SJCRH30 (cell line): ENCODE measurements around the gene DGCR8. TPM values are rescaled to one million over a fixed set of nuclear protein-coding genes. Genes with fewer than 3 reads are reported as not detected.
A peak's percentile ranks its signal among the peaks of the same experiment; 100 is the strongest.
"Not testable (repeated sequence)": the region's sequence is repeated elsewhere in the genome, so short reads cannot be mapped to it uniquely, and the experiment has no call there.

Experiments used
- DNase-seq, 2 experiments: peaks; one replicate each; pipeline ENCODE4 v3.0.0-alpha.2; 2015 to 2020
- H3K27ac ChIP-seq: fragments of 250-450 bp; sonication (Bioruptor Pico); 2 replicates; pipeline ENCODE4 v1.5.1; 2020; ENCODE audit warnings: mild to moderate bottlenecking, moderate library complexity
- H3K27me3 ChIP-seq: fragments of 250-450 bp; sonication (Bioruptor Pico); 2 replicates; pipeline ENCODE4 v1.5.1; 2020; ENCODE audit warnings: mild to moderate bottlenecking, moderate library complexity
- H3K36me3 ChIP-seq: fragments of 250-450 bp; sonication (Bioruptor Pico); 2 replicates; pipeline ENCODE4 v1.5.1; 2020; ENCODE audit warnings: mild to moderate bottlenecking, moderate library complexity
- H3K4me1 ChIP-seq: fragments of 250-450 bp; sonication (Bioruptor Pico); 2 replicates; pipeline ENCODE4 v1.5.1; 2020; ENCODE audit warnings: mild to moderate bottlenecking, moderate library complexity
- H3K4me3 ChIP-seq: fragments of 250-450 bp; sonication (Bioruptor Pico); 2 replicates; pipeline ENCODE4 v1.5.1; 2020; ENCODE audit warnings: mild to moderate bottlenecking, moderate library complexity
- H3K9me3 ChIP-seq: fragments of 250-450 bp; sonication (Bioruptor Pico); replicated peaks from 2 replicates; pipeline ENCODE4 v1.5.1; 2020; ENCODE audit warnings: mild to moderate bottlenecking, moderate library complexity
- total RNA-seq: library from RNA; depleted of rRNA; stranded (reverse); fragments of >200 nt; shearing (Covaris generic); gene quantifications from 2 replicates; pipeline ENCODE4 v1.2.3, GENCODE V29; 2014; rRNA removed

The DGCR8 gene
- total RNA-seq, 1 experiment from 2014 or later: 39.3 TPM

DNA sequence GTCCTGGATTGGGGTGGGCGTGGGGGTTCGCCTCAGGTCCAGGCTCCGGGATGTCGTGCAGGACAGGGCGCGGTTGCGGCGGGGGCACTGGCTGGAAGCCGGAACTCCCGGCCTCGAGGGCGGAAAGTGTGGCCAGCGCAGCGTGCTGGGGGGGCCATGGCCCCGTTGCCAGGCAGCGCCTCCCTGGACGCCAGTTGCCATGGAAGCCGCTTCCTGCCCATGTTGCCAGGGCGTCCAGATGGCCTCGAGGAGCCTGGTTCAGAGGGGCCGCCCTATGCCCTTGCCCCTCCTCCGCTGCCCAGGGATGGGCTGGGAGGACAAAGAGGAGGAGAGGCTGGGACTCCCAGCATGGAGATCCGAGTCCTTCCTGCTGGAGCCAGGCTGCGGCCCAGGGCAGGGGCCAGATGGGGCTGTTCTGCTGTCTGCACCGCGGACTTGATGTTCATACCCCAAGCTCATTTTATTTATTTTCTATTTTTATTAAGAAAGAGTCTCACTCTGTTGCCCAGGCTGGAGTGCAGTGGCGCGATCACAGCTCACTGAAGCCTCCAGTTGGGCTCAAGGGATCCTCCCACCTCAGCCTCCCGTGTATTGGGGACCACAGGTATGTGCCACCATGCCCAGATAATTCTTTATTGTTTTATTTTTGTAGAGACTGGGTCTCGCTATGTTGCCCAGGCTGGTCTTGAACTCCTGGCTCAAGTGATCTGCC lies 75.4 kb downstream of the DGCR8 start:
- Histone ChIP-seq H3K4me3 (no peak overlapping the region), H3K36me3 (no peaks in the 10 kb centered on the region), H3K27me3 (peaks cover 19% of the 10 kb centered on the region), H3K27ac (no peak overlapping the region), H3K9me3 (no peaks in the 10 kb centered on the region), H3K4me1 (peaks cover 4% of the 10 kb centered on the region)
- peak; percentile 47 to 48 for DNase-seq

DNA sequence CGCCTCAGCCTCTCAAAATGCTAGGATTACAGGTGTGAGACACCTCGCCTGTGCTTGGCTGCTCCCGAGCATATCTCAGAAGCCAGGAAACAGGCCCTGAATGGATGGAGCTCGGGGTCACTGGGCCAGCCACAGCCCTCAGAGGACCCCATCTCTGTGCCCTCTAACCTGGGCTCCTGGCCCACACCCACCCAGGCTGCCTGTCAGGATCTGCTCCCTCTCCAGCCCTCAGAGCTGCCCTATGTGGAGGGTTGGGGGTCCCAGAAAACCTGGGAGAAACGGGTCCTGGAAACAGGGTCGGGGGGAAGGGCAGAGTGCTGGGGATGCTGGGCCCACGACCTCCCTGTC lies 76.0 kb downstream of the DGCR8 start:
- no peak overlapping the region for H3K4me3 ChIP-seq
- H3K27ac ChIP-seq: no peak overlapping the region
- H3K9me3 ChIP-seq: no peaks in the 10 kb centered on the region
- peaks cover 4% of the 10 kb centered on the region for H3K4me1 ChIP-seq
- H3K27me3 ChIP-seq: peaks cover 19% of the 10 kb centered on the region
- no peaks in the 10 kb centered on the region for H3K36me3 ChIP-seq
- DNase-seq: no peak

DNA sequence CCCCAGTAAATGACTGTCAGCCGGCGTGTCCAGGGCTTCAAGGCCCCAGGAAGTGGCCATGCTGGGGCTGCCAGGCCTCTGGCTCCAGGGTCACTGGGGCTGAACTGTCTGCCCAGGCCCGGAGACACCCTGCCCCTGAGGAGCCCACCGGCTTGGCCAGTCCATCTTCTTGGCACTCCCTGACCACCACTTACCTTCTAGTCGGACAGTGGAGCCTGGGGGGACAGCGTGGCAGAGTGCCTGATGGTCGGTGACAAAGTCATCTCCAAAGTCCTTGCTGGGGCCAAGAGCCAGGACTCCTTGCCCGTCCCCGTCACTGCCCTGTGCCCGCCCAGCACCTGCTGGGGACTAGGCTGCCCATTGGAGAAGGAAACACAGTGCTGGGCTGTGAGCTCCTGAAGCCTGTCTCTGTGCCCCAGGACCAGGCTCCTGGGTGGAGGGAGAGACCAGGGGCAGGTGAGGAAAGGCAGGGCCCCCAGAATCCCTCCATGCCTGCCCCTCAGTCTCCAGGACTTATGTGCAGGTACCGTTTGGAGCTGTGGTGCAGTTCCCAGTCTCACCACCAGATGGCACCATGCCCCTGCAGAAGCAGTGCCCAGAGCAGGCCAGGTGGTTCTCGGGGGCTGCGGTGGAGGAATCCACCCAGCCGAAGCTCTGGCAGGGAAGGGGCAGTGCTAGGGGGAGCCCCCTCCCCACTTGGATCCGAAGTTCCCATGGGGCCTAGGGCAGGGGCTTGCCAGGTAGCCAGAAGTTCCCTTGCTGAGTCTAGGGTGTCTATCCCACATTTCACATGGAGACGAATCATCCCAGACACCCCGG lies 76.8 kb downstream of the DGCR8 start:
- H3K4me1 ChIP-seq: peaks cover 4% of the 10 kb centered on the region
- no peaks in the 10 kb centered on the region for H3K36me3 ChIP-seq
- no peak overlapping the region for H3K27ac ChIP-seq
- DNase-seq: peak; percentile 70 to 83
- peaks cover 19% of the 10 kb centered on the region for H3K27me3 ChIP-seq
- H3K4me3 ChIP-seq: no peak overlapping the region
- H3K9me3 ChIP-seq: no peaks in the 10 kb centered on the region

DNA sequence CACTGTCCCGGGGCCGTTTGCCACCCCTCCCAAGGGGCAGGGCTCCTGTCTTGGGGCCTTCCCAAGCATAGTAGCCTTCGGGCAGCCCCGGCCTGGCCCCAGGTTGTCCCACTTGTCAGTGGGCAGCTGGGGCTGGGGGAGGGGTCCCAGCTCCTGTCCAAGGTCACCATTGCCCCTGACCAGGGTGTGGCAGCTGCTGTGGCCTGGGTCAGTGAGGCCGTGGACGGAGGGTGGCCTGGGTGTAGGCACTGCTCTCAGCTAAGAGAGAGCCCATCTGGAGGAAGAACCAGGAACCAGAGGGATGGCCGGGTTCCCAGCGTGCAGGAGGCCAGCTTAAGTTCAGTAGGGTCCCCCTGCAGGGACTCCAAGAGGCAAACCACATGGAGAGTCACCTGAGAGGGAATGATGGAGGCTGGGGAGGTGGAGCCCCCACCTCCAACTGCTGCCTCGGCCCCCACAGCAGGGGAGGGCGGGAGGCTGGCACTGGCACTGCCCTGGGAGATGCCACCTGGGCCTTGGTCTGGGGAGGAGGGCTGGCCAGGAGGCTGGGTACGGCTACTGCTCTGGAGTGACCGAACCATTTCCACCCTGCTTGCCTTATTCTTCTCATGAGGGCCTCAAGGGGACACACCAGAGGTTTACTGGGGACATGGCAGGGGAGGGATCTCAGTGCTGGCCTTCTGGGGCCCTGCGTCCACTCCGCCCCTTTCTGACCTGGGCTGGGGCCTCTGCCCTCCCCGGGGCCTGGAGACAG lies 77.6 kb downstream of the DGCR8 start:
- H3K9me3 ChIP-seq: no peaks in the 10 kb centered on the region
- H3K27ac ChIP-seq: no peak overlapping the region
- H3K4me1 ChIP-seq: peaks cover 4% of the 10 kb centered on the region
- no peaks in the 10 kb centered on the region for H3K36me3 ChIP-seq
- H3K4me3 ChIP-seq: no peak overlapping the region
- peaks cover 16% of the 10 kb centered on the region for H3K27me3 ChIP-seq
- DNase-seq: no peak

DNA sequence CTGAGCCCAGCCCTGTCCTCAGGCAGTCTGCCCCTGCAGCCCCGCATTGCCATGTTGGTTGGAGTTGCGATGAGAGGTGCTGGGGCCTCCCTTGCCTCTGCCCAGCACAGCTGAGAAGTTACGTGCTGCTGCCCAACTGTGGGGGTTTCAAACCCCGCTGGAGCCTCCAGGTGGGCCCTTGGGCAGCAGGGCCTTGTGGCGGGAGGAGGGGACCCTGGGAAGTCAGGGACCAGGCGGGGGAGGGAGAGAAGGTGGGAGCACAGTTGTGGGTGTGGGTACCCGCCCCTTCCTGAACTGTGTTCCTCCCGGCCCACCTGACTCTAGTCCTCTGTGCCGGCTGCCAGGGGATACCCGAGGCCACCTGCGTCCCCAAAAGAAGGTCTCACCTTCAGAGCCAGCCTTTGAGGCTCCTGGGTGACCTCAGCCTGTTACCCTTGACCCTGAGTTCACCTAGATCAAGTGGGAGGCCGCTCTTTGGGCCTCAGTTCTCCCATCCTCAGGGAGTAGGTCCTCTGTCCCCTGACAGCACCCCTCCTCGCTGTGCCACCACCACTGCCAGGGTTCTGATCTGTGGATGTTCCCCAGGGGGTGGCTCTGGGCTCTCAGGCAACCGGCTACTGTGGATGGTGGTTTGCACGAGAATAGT lies 78.5 kb downstream of the DGCR8 start:
- H3K27me3 ChIP-seq: peaks cover 14% of the 10 kb centered on the region
- DNase-seq: no peak
- H3K27ac ChIP-seq: no peak overlapping the region
- H3K36me3 ChIP-seq: no peaks in the 10 kb centered on the region
- H3K4me3 ChIP-seq: no peak overlapping the region
- no peaks in the 10 kb centered on the region for H3K9me3 ChIP-seq
- H3K4me1 ChIP-seq: peaks cover 4% of the 10 kb centered on the region

DNA sequence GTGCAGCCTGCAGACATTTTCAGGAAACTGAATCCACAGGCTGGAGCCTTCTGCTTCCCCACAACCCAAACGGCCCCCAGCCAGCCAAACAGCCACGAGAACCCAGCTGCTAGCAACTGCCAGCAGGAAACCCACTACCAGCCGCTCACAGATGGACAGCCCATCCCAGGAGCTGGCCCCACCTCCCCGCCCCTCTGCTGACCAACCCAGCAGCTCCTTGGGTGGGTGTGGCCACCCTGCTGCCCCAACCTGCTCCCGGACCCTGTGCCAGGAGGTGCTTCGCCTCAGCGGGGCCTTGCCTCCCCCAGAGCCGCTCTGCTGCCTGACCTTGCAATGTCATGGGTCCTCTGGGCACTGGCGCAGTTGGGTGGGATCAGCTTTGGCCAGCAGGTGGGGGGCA lies 79.0 kb downstream of the DGCR8 start:
- Histone ChIP-seq H3K36me3 (no peaks in the 10 kb centered on the region), H3K9me3 (no peaks in the 10 kb centered on the region), H3K4me3 (no peak overlapping the region), H3K4me1 (peaks cover under 1% of the 10 kb centered on the region), H3K27me3 (peaks cover 14% of the 10 kb centered on the region), H3K27ac (no peak overlapping the region)
- peak; percentile 43 to 50 for DNase-seq

DNA sequence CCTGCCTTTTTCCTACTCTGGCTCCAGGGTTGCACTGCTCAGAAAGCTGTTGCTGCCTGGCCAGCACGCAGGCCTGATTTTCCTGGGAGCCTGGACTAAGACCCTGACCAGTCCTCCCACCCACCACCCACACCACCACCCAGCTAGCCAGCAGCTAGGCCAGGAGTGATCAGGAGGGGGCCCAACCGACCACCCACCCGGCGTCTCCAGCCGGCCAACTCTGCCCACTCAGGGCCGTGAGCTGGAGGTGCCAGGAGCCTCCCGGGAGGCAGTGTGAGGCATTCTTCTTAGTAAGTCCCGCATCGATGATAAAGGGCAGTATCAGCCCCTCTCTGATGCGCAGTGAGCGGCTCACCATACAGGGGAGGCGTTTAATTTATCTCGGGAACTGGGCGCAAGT lies 79.5 kb downstream of the DGCR8 start:
- not testable (repeated sequence) for DNase-seq, H3K36me3 ChIP-seq, H3K27ac ChIP-seq, H3K9me3 ChIP-seq, H3K4me1 ChIP-seq, H3K4me3 ChIP-seq
- H3K27me3 ChIP-seq: peaks cover 14% of the 10 kb centered on the region

DNA sequence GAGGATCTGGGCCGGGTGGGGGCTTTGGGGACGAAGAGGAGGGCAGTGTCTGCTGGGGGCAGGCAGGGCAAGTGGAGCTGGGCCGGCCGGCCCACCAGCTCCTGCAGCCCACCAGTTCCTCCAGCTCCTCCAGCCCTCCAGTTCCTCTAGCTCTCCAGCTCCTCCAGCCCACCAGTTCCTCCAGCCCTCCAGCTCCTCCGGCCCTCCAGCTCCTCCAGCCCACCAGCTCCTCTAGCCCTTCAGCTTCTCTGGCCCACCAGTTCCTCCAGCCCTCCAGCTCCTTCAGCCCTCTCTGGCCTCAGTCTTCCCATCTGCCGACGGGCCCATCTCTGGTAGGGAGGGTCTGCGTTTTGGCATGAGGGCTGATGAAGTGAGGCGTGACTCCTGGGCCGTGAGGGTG lies 80.0 kb downstream of the DGCR8 start:
- Histone ChIP-seq H3K27me3 (peaks cover 14% of the 10 kb centered on the region), H3K27ac (no peak overlapping the region), H3K36me3 (no peaks in the 10 kb centered on the region), H3K4me3 (no peak overlapping the region), H3K9me3 (no peaks in the 10 kb centered on the region), H3K4me1 (no peaks in the 10 kb centered on the region; the same call in 1 of the 2 replicates)
- no peak for DNase-seq

Other genes with a start within 250 kb of the DGCR8 start
- 12.3 and 12.6 TPM in 2 replicates for gene GNB1L, start 225.4 kb upstream of the DGCR8 start, total RNA-seq
- gene RTL10, start 225.4 kb upstream of the DGCR8 start, total RNA-seq: 16.2 and 19.1 TPM in 2 replicates
- gene COMT, start 138.5 kb upstream of the DGCR8 start, total RNA-seq: 69.2 and 74.6 TPM in 2 replicates
- 17.0 and 17.2 TPM in 2 replicates for gene TXNRD2, start 138.4 kb upstream of the DGCR8 start, total RNA-seq
- 4.2 and 9.0 TPM in 2 replicates for gene ARVCF, start 63.4 kb upstream of the DGCR8 start, total RNA-seq
- 8.1 and 9.4 TPM in 2 replicates for gene TANGO2, start 59.1 kb upstream of the DGCR8 start, total RNA-seq
- 624 and 627 TPM in 2 replicates for gene RANBP1, start 35.9 kb downstream of the DGCR8 start, total RNA-seq
- 23.6 and 28.3 TPM in 2 replicates for gene TRMT2A, start 37.0 kb downstream of the DGCR8 start, total RNA-seq
- 13.6 and 16.4 TPM in 2 replicates for gene ZDHHC8, start 51.6 kb downstream of the DGCR8 start, total RNA-seq
- gene CCDC188, start 70.8 kb downstream of the DGCR8 start, total RNA-seq: not detected in 2 replicates
- 0.10 and 0.30 TPM in 2 replicates for gene RTN4R, start 188.1 kb downstream of the DGCR8 start, total RNA-seq
- 25.8 and 31.1 TPM in 2 replicates for gene DGCR6L, start 239.8 kb downstream of the DGCR8 start, total RNA-seq